Right lobe of liver (tissue), 4 donors: ENCODE measurements around the gene IFI30.

Experiments
- POLR2A ChIP-seq: fragments of 450-650 bp; IDR thresholded peaks from one replicate; pipeline ENCODE4 v1.6.1; 2017; ENCODE audit warnings: antibody characterized with exemption, mild to moderate bottlenecking
- TF ChIP-seq, protein P1 (sequence below), 4 donors: fragments of 200-600 bp in 3 of 4; fragments of 450-650 bp in 1 of 4; IDR thresholded peaks; one replicate each; pipeline versions ENCODE4 v1.5.1 to v1.8.0; 2016 to 2022; ENCODE audit warnings: antibody characterized with exemption in 4 of 4, mild to moderate bottlenecking in 2 of 4
- donor health status: DM: no; HTN: no; CAD: no.
- donor health status: DM: no; HTN: no; CAD: no.
- donor health status: DM: no; HTN: yes; CAD: no.

DNA sequence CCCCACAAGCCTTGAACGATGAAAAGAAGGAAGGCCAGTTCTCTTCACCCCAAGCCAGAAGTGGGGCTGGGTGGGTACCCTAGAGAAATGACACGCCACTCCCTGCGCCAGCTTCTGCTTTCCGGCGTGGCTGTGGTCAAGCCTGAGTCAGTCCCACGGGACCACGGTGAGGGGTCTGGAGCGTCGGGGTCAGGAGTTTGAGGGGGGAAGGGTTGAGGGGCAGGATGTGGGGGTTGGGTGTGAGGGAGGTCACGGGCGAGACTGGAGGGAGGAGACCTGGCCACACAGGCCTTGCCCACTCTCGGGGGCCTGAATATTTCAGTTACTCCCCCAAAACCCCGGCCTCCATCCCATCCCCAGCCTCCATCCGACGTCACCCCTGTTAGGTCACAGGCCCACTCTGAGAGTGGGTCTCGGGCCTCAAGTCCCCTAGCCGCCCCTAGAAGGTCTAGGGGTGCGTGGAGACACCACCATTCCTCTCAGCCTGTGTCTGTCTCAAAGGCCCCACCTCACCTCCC is 500 bp upstream of the IFI30 start:
- TF ChIP-seq, protein P1, sequence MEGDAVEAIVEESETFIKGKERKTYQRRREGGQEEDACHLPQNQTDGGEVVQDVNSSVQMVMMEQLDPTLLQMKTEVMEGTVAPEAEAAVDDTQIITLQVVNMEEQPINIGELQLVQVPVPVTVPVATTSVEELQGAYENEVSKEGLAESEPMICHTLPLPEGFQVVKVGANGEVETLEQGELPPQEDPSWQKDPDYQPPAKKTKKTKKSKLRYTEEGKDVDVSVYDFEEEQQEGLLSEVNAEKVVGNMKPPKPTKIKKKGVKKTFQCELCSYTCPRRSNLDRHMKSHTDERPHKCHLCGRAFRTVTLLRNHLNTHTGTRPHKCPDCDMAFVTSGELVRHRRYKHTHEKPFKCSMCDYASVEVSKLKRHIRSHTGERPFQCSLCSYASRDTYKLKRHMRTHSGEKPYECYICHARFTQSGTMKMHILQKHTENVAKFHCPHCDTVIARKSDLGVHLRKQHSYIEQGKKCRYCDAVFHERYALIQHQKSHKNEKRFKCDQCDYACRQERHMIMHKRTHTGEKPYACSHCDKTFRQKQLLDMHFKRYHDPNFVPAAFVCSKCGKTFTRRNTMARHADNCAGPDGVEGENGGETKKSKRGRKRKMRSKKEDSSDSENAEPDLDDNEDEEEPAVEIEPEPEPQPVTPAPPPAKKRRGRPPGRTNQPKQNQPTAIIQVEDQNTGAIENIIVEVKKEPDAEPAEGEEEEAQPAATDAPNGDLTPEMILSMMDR (IDR thresholded peaks at IDR 0.05): no peak
- TF ChIP-seq POLR2A: no peak
